Measurements from ENCODE around the gene S100A8. TPM values are rescaled to one million over a fixed set of nuclear protein-coding genes. Genes with fewer than 3 reads are reported as not detected.

Gene S100A8
- total RNA-seq, 1 donor from 2014 or later, result not detected

DNA sequence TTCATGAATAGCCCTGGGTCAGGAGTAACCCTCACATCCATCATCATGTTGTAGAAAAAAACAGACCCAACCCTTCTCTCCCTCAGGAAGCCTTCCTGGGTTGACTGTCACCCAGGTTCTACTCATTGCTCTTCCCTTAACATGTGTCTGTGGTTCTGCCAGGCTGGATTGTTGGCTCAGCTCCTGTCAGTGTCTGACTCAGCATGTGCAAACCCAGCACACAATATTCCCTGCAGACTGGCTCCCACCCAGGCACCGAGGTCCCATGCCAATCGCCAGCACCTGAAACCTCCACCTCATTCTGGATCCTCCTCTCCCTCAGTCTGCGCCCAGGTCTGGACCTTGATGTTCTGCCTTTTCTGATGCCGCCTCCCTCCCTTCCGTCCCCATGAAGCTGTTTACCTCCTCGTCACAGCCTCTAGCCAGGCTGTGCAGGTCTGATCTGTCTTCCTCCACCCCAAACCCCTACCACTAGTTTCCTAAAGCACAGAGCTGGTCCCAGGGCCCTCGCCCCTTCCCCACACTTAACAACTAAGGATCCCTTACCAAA lies 4.3 kb upstream of the S100A8 start:
- Histone ChIP-seq H3K36me3 (ENCODE audit: control insufficient read depth, insufficient read depth, low read length) (no peaks in the 10 kb centered on the region), H3K4me3 (ENCODE audit: low read depth, low read length) (no peak overlapping the region), H3K27me3 (ENCODE audit: control insufficient read depth, insufficient read depth, low read length) (peaks cover 2% of the 10 kb centered on the region)
- TF ChIP-seq CTCF (IDR thresholded peaks at IDR 0.05; ENCODE audit: insufficient read depth, low read length, poor library complexity, severe bottlenecking), result no peak
- no peak for DNase-seq (ENCODE audit: low read depth)

DNA sequence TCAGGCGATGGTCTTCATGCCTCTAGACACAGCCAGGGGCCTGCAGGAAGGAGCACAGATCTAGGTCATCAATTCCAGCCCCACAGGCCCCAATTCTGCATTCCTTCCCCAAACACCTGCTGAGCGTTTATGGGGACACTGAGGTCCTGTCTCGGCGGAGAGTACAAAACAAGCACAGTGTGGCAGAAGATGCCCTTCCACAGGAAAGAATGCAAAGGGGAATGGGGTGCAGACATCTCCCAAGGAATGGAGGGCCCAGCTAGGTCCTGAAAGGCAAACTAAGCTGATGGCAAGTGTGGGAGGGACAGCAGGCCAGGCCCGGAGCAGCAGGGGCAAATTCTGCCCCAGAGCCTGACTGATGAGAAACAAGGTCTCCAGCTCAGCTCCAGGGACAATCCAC lies 3.5 kb upstream of the S100A8 start:
- no peak for TF ChIP-seq CTCF (IDR thresholded peaks at IDR 0.05; ENCODE audit: insufficient read depth, low read length, poor library complexity, severe bottlenecking)
- no peak for DNase-seq (ENCODE audit: low read depth)

DNA sequence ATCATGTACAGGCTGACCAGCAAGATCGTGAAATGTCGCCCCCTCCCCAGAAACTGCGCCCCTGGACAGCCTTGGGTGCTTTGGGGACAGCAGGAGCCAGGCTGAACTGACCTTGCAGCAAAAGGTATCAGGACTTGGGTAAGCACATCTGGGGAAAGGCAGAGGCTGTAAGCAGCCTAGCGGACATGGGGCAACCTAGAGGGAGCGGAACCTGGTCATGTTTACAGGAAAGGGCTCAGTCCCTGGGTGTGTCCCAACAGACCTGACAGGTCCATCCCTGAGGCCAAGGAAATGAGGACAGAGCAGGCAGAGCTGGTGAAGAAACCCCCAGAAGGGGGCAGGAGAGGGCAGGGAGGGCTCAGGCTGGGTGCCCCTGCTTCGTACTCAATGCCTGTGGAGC lies 3.1 kb upstream of the S100A8 start:
- DNase-seq (ENCODE audit: low read depth), result no peak

More for the DNA sequence above, 3.5 kb upstream of the S100A8 start:
- Histone ChIP-seq H3K27me3 (ENCODE audit: control insufficient read depth, insufficient read depth, low read length) (peaks cover 2% of the 10 kb centered on the region), H3K4me3 (ENCODE audit: low read depth, low read length) (no peak overlapping the region), H3K36me3 (ENCODE audit: control insufficient read depth, insufficient read depth, low read length) (no peaks in the 10 kb centered on the region)

DNA sequence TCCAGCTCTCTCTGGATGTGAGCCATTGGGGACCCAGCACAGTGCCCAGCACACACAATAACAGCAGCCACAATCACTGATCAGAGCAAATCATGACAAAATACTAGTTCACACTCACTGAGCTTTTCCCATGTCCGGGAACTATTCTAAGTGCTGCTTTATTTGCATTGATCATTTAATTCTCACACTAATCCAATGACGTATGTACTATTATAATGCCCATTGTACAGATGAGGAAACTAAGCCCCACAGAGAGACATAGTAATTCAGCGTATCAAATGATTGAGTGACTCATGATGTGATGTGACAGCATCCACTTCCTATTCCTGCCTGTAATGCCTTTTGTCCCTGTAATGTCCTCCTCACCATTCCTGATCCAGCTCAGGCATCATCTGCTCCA lies 1.9 kb upstream of the S100A8 start:
- TF ChIP-seq CTCF (IDR thresholded peaks at IDR 0.05; ENCODE audit: insufficient read depth, low read length, poor library complexity, severe bottlenecking), result no peak
- peaks cover 2% of the 10 kb centered on the region for H3K27me3 ChIP-seq (ENCODE audit: control insufficient read depth, insufficient read depth, low read length)
- H3K36me3 ChIP-seq (ENCODE audit: control insufficient read depth, insufficient read depth, low read length), result no peaks in the 10 kb centered on the region
- H3K4me3 ChIP-seq (ENCODE audit: low read depth, low read length), result no peak overlapping the region
- DNase-seq (ENCODE audit: low read depth), result no peak

More for the DNA sequence above, 3.1 kb upstream of the S100A8 start:
- H3K4me3 ChIP-seq (ENCODE audit: low read depth, low read length), result no peak overlapping the region
- H3K36me3 ChIP-seq (ENCODE audit: control insufficient read depth, insufficient read depth, low read length), result no peaks in the 10 kb centered on the region
- peaks cover 2% of the 10 kb centered on the region for H3K27me3 ChIP-seq (ENCODE audit: control insufficient read depth, insufficient read depth, low read length)
- no peak for TF ChIP-seq CTCF (IDR thresholded peaks at IDR 0.05; ENCODE audit: insufficient read depth, low read length, poor library complexity, severe bottlenecking)

DNA sequence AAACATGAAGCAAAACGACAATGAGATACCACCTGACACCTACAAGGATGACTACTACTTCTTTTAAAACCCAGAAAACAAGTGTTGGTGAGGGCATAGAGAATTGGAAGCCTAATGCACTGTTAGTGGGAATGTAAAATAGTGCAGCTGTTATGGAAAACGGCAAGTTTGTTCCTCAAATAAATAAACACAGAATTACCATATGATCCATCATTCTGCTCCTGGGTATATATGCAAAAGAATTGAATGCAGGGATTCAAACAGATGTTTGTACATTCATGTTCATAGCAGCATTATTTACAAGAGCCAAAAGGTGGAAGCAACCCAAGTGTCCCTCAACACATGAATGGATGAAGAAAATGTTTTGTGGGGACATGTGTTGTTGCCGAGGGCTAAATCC lies 1.4 kb upstream of the S100A8 start:
- Histone ChIP-seq H3K36me3 (ENCODE audit: control insufficient read depth, insufficient read depth, low read length) (no peaks in the 10 kb centered on the region), H3K4me3 (ENCODE audit: low read depth, low read length) (no peak overlapping the region), H3K27me3 (ENCODE audit: control insufficient read depth, insufficient read depth, low read length) (peaks cover 2% of the 10 kb centered on the region)
- no peak for DNase-seq (ENCODE audit: low read depth)
- TF ChIP-seq CTCF (IDR thresholded peaks at IDR 0.05; ENCODE audit: insufficient read depth, low read length, poor library complexity, severe bottlenecking), result no peak

Measured in kidney epithelial cell (primary cell).